ENCODE results near the gene OR4F15. TPM values are rescaled to one million over a fixed set of nuclear protein-coding genes. Genes with fewer than 3 reads are reported as not detected.
"Not testable (repeated sequence)": the region's sequence is repeated elsewhere in the genome, so short reads cannot be mapped to it uniquely, and the experiment has no call there.

The OR4F15 gene, protein sequence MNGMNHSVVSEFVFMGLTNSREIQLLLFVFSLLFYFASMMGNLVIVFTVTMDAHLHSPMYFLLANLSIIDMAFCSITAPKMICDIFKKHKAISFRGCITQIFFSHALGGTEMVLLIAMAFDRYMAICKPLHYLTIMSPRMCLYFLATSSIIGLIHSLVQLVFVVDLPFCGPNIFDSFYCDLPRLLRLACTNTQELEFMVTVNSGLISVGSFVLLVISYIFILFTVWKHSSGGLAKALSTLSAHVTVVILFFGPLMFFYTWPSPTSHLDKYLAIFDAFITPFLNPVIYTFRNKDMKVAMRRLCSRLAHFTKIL
- total RNA-seq (not detected in 2 replicates), polyA plus RNA-seq (not detected in 2 replicates), polyA minus RNA-seq (not detected in 2 replicates)
- total RNA-seq (2013), result not detected

DNA sequence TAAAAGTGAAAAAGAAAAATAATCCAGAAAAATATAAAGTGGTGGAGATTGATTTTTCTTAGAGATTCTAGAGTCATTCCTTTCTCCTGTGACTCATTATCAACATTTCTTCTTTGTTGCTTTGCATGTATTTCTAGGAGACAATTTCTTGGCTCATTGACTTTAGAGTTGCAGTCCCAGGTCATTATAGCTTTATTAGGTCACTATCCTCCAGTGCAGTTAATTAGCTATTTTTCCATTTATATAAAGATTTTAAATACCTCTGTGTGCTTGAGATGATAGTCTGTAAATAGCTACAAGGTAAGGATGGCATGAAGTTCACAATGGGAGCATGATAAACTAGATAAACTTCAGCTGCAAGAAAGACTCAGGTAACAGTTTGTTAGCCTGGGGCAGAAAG, at the start of gene OR4F15:
OR4F15 (plus strand) TSS at position 301 of the 400 bp plus-strand sequence. CDS start 5,985 bp downstream, outside the sequence.
- Histone ChIP-seq H3K4me3 (ENCODE audit: control extremely low read depth in 1 of 5, extremely low read depth in 1 of 5, insufficient read depth in 1 of 5, low read depth in 2 of 5, low read length in 4 of 5) (no peak within 1 kb of the TSS), H4K20me1 (ENCODE audit: control insufficient read depth, insufficient read depth, low read length, poor library complexity, severe bottlenecking) (no peaks in the 10 kb centered on the region), H3K9ac (ENCODE audit: low read length) (no peak within 1 kb of the TSS), H3K36me3 (replicated peaks in 1 of 2; ENCODE audit: control extremely low read depth in 1 of 2, control insufficient read depth in 1 of 2, extremely low read depth in 1 of 2, insufficient read depth in 2 of 2, low read length in 1 of 2) (no peaks in the 10 kb centered on the region), H3K9me3 (ENCODE audit: control extremely low read depth in 1 of 3, control insufficient read depth in 2 of 3, insufficient read depth in 1 of 3, low read length in 2 of 3) (no peaks in the 10 kb centered on the region), H3K27me3 (replicated peaks in 1 of 4; ENCODE audit: control extremely low read depth in 1 of 4, control insufficient read depth in 3 of 4, insufficient read depth in 4 of 4, low read length in 3 of 4) (no peaks in the 10 kb centered on the region), H3K4me1 (ENCODE audit: control insufficient read depth in 2 of 2, insufficient read depth in 2 of 2, low read length in 2 of 2) (no peaks in the 10 kb centered on the region), H3K4me2 (replicated peaks; ENCODE audit: low read depth, low read length, poor library complexity, severe bottlenecking) (no peak within 1 kb of the TSS), H3K27ac (ENCODE audit: low read length in 2 of 2) (no peak within 1 kb of the TSS), H2AFZ (ENCODE audit: insufficient read depth, low read depth, low read length, poor library complexity, severe bottlenecking) (no peak within 1 kb of the TSS), H3K79me2 (ENCODE audit: control insufficient read depth, insufficient read depth, low read length) (no peaks in the 10 kb centered on the region)
- Mint-ChIP-seq H3K4me3 (no peak within 1 kb of the TSS), H3K4me1 (no peaks in the 10 kb centered on the region), H3K9me3 (ENCODE audit: insufficient read depth) (no peaks in the 10 kb centered on the region), H3K27ac (no peak within 1 kb of the TSS), H3K27me3 (peaks cover 40% of the 10 kb centered on the region)
- DNase-seq (no peak), ATAC-seq (ENCODE audit: low read depth) (no peak)
- intact Hi-C loops (cut with micrococcal nuclease), result no loop called here
- CTCF ChIA-PET, result no interaction called here
- POLR2A ChIA-PET, result no interaction called here
- TF ChIP-seq, protein P1, sequence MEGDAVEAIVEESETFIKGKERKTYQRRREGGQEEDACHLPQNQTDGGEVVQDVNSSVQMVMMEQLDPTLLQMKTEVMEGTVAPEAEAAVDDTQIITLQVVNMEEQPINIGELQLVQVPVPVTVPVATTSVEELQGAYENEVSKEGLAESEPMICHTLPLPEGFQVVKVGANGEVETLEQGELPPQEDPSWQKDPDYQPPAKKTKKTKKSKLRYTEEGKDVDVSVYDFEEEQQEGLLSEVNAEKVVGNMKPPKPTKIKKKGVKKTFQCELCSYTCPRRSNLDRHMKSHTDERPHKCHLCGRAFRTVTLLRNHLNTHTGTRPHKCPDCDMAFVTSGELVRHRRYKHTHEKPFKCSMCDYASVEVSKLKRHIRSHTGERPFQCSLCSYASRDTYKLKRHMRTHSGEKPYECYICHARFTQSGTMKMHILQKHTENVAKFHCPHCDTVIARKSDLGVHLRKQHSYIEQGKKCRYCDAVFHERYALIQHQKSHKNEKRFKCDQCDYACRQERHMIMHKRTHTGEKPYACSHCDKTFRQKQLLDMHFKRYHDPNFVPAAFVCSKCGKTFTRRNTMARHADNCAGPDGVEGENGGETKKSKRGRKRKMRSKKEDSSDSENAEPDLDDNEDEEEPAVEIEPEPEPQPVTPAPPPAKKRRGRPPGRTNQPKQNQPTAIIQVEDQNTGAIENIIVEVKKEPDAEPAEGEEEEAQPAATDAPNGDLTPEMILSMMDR (IDR thresholded peaks at IDR 0.05), result no peak
- TF ChIP-seq EZH2 (IDR thresholded peaks at IDR 0.05; ENCODE audit: borderline replicate concordance, insufficient read depth, low read depth, low read length, poor library complexity, severe bottlenecking), result no peak

DNA sequence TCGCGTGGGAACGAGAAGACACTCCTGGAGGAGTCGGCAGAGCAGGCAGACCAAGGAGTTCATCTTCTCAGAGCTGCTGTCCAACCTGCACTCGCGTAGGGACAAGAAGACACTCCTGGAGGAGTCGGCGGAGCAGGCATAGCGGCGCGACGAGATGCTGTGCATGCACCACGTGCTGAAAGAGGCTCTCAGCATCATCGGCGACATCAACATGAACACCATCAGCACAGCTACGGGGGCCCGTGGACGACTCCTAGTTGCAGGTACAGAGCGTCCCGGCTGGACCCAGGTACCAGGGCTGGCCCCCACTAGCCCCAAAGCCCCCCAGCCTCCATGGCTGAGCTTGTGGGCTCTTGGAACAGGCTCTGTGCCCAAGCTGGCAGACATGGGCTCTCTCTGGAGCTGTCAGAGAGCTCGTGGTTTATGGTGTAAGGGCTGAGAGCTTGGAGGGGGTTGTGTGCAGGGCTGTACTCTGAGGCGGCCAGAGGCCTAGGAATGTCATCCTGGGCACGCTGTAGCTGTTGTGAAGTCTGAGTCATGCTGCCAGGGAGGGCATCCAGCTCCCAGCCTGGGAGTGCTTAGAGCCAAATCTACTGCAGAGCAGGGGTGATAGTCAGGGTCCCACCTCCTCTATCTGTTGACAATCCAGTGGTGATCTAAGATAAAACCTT, 47.2 kb upstream of the OR4F15 start:
- H3K4me3 Mint-ChIP-seq; H3K36me3 ChIP-seq (replicated peaks in 1 of 2; ENCODE audit: control extremely low read depth in 1 of 2, control insufficient read depth in 1 of 2, extremely low read depth in 1 of 2, insufficient read depth in 2 of 2, low read length in 1 of 2); H3K79me2 ChIP-seq (ENCODE audit: control insufficient read depth, insufficient read depth, low read length); H3K27me3 ChIP-seq (replicated peaks in 1 of 4; ENCODE audit: control extremely low read depth in 1 of 4, control insufficient read depth in 3 of 4, insufficient read depth in 4 of 4, low read length in 3 of 4); H3K27me3 Mint-ChIP-seq; ATAC-seq (ENCODE audit: low read depth); intact Hi-C loops (cut with micrococcal nuclease); H3K4me1 Mint-ChIP-seq; CTCF ChIA-PET; H3K27ac Mint-ChIP-seq; H3K9me3 Mint-ChIP-seq (ENCODE audit: insufficient read depth); H2AFZ ChIP-seq (ENCODE audit: insufficient read depth, low read depth, low read length, poor library complexity, severe bottlenecking); H3K4me3 ChIP-seq (ENCODE audit: control extremely low read depth in 1 of 5, extremely low read depth in 1 of 5, insufficient read depth in 1 of 5, low read depth in 2 of 5, low read length in 4 of 5); H4K20me1 ChIP-seq (ENCODE audit: control insufficient read depth, insufficient read depth, low read length, poor library complexity, severe bottlenecking); H3K9ac ChIP-seq (ENCODE audit: low read length); POLR2A ChIA-PET; H3K4me2 ChIP-seq (replicated peaks; ENCODE audit: low read depth, low read length, poor library complexity, severe bottlenecking); H3K4me1 ChIP-seq (ENCODE audit: control insufficient read depth in 2 of 2, insufficient read depth in 2 of 2, low read length in 2 of 2); H3K27ac ChIP-seq (ENCODE audit: low read length in 2 of 2); DNase-seq: not testable (repeated sequence)
- peaks cover 0 to 14% (median 0%) of the 10 kb centered on the region in 3 donors for H3K9me3 ChIP-seq (ENCODE audit: control extremely low read depth in 1 of 3, control insufficient read depth in 2 of 3, insufficient read depth in 1 of 3, low read length in 2 of 3)
- 97% methylated on average over 16 of the region's 23 CpGs for WGBS (ENCODE audit: insufficient coverage)

DNA sequence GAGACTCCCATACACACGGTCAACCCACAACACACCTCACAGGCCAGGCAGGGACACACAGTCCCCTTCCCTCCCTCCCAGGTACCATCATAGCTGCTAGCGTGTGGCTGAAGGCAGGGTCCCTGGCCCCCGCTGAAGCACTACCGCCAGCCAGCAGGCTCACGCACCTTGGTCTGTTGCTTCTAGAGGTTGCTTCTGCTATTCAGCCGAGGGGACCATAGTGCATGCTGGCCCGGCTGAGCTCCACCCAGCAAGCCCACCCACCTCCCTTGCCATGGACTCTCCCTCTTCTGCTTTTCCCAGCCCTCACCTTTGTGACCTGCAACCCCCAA, 46.7 kb upstream of the OR4F15 start:
- WGBS (ENCODE audit: insufficient coverage), result 92% methylated on average over 4 of the region's 7 CpGs
- H3K79me2 ChIP-seq (ENCODE audit: control insufficient read depth, insufficient read depth, low read length); CTCF ChIA-PET; H3K4me1 Mint-ChIP-seq; DNase-seq; H3K27ac Mint-ChIP-seq; ATAC-seq (ENCODE audit: low read depth); H3K9me3 Mint-ChIP-seq (ENCODE audit: insufficient read depth); H3K4me3 ChIP-seq (ENCODE audit: control extremely low read depth in 1 of 5, extremely low read depth in 1 of 5, insufficient read depth in 1 of 5, low read depth in 2 of 5, low read length in 4 of 5); H3K27ac ChIP-seq (ENCODE audit: low read length in 2 of 2); H3K36me3 ChIP-seq (replicated peaks in 1 of 2; ENCODE audit: control extremely low read depth in 1 of 2, control insufficient read depth in 1 of 2, extremely low read depth in 1 of 2, insufficient read depth in 2 of 2, low read length in 1 of 2); H3K27me3 ChIP-seq (replicated peaks in 1 of 4; ENCODE audit: control extremely low read depth in 1 of 4, control insufficient read depth in 3 of 4, insufficient read depth in 4 of 4, low read length in 3 of 4); intact Hi-C loops (cut with micrococcal nuclease); POLR2A ChIA-PET; H3K27me3 Mint-ChIP-seq; H3K9ac ChIP-seq (ENCODE audit: low read length); H3K4me1 ChIP-seq (ENCODE audit: control insufficient read depth in 2 of 2, insufficient read depth in 2 of 2, low read length in 2 of 2); H2AFZ ChIP-seq (ENCODE audit: insufficient read depth, low read depth, low read length, poor library complexity, severe bottlenecking); H3K4me2 ChIP-seq (replicated peaks; ENCODE audit: low read depth, low read length, poor library complexity, severe bottlenecking); H4K20me1 ChIP-seq (ENCODE audit: control insufficient read depth, insufficient read depth, low read length, poor library complexity, severe bottlenecking); H3K4me3 Mint-ChIP-seq: not testable (repeated sequence)
- H3K9me3 ChIP-seq (ENCODE audit: control extremely low read depth in 1 of 3, control insufficient read depth in 2 of 3, insufficient read depth in 1 of 3, low read length in 2 of 3), result peaks cover 0 to 14% (median 0%) of the 10 kb centered on the region in 3 donors
